Endothelial cell (in vitro differentiated cells): ENCODE measurements around the gene EXOSC3. TPM values are rescaled to one million over a fixed set of nuclear protein-coding genes. Genes with fewer than 3 reads are reported as not detected.
"Not testable (repeated sequence)": the region's sequence is repeated elsewhere in the genome, so short reads cannot be mapped to it uniquely, and the experiment has no call there.

Experiments used
- DNase-seq: peaks from one replicate; pipeline ENCODE4 v3.0.0; 2021; ENCODE audit warnings: low spot score
- H3K27ac Mint-ChIP-seq: one replicate; pipeline ENCODE4 v1.8.0; 2021; ENCODE audit warnings: mixed read lengths, inconsistent platforms; ENCODE audit not compliant: unreplicated experiment
- H3K27me3 Mint-ChIP-seq: one replicate; pipeline ENCODE4 v1.8.0; 2021; ENCODE audit warnings: mild to moderate bottlenecking, moderate library complexity, mixed read lengths, inconsistent platforms; ENCODE audit not compliant: unreplicated experiment
- H3K36me3 Mint-ChIP-seq: one replicate; pipeline ENCODE4 v1.8.0; 2021; ENCODE audit warnings: mild to moderate bottlenecking, low read depth, mixed read lengths, inconsistent platforms; ENCODE audit not compliant: unreplicated experiment
- H3K4me1 Mint-ChIP-seq: one replicate; pipeline ENCODE4 v1.8.0; 2021; ENCODE audit warnings: mild to moderate bottlenecking, mixed read lengths, inconsistent platforms; ENCODE audit not compliant: unreplicated experiment
- H3K4me3 Mint-ChIP-seq: one replicate; pipeline ENCODE4 v1.8.0; 2021; ENCODE audit warnings: mild to moderate bottlenecking, mixed read lengths, inconsistent platforms; ENCODE audit not compliant: unreplicated experiment
- H3K9me3 Mint-ChIP-seq: one replicate; pipeline ENCODE4 v1.8.0; 2021; ENCODE audit warnings: mixed read lengths, inconsistent platforms; ENCODE audit not compliant: unreplicated experiment
- long read RNA-seq: library from polyadenylated mRNA; unstranded; transcript quantifications from one replicate; pipeline ENCODE4 v2.0.0, GENCODE V29; 2020; ENCODE audit not compliant: unreplicated experiment
- total RNA-seq: library from RNA; stranded (reverse); fragmentation: NEBNext Ultra II Directional; extraction: Animal tissue kit (Norgen Biotek cat#: 25700); gene quantifications from one replicate; pipeline ENCODE4 v1.2.1, GENCODE V29; 2021; ENCODE audit not compliant: unreplicated experiment
- TF ChIP-seq, protein P1 (sequence below): fragments of 200-600 bp; sonication (generic); IDR thresholded peaks from one replicate; pipeline ENCODE4 v1.5.0; 2021; ENCODE audit warnings: antibody characterized with exemption; ENCODE audit not compliant: unreplicated experiment

EXOSC3 gene
- total RNA-seq = 30.8 TPM
- long read RNA-seq, transcript EXOSC3-201 (4 exons, 1,806 nt) = major isoform, 8 of 13 reads
- long read RNA-seq, partial matches to known transcripts = 1 of 13 reads
- long read RNA-seq, other reads (novel, unspliced or antisense) = 1 of 13 reads

DNA sequence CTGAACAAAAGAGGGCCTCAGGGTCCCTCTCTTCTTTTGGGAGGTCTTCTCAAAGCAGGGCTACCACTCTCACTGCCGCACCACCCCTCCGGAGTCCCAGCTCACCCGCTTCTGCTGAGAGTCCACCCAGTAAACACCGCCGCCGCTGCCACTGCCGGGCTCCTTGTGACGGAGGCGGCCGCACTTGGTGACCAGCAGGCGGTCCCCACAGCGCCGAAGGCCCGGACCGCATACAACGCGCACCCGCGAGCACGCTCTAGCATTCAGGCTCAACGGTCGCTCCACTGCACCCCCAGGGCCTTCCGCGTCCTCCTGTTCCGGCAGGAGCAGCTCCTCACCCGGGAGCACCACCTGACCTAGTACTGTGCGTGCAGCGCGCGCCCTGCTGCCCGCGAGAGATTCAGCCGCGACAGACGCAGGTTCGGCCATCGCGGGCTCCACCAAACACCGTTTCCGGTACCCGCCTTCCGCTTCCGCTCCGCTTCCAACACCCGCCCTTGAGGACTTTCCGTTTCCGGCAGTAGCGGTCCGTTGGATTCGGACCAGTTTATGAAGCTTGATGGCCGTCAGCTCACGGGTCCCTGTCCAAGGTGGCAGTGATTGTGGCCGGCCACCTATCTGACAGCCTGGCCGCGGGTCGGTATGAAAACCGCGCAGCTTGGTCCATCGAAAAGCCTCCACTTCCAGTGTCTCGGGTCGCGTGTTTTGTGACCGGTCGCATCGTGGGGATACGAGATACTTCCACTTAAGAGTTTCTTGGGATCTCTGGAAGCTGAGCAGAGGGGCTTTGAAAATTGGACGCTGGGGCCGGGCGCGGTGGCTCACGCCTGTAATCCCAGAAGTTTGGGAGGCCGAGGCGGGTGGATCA is at the start of gene EXOSC3:
Gene EXOSC3, minus strand, starts transcription at position 449 of the 868 bp plus-strand sequence. Its CDS starts 20 bp downstream, at position 429.
- H3K4me1 Mint-ChIP-seq = peaks cover 17% of the 10 kb centered on the region
- no peaks in the 10 kb centered on the region for H3K27me3 Mint-ChIP-seq
- H3K9me3 Mint-ChIP-seq = no peaks in the 10 kb centered on the region
- TF ChIP-seq, protein P1, sequence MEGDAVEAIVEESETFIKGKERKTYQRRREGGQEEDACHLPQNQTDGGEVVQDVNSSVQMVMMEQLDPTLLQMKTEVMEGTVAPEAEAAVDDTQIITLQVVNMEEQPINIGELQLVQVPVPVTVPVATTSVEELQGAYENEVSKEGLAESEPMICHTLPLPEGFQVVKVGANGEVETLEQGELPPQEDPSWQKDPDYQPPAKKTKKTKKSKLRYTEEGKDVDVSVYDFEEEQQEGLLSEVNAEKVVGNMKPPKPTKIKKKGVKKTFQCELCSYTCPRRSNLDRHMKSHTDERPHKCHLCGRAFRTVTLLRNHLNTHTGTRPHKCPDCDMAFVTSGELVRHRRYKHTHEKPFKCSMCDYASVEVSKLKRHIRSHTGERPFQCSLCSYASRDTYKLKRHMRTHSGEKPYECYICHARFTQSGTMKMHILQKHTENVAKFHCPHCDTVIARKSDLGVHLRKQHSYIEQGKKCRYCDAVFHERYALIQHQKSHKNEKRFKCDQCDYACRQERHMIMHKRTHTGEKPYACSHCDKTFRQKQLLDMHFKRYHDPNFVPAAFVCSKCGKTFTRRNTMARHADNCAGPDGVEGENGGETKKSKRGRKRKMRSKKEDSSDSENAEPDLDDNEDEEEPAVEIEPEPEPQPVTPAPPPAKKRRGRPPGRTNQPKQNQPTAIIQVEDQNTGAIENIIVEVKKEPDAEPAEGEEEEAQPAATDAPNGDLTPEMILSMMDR = no peak
- peak within 1 kb of the TSS; percentile 96 for H3K4me3 Mint-ChIP-seq
- H3K27ac Mint-ChIP-seq = peak within 1 kb of the TSS; percentile 91
- H3K36me3 Mint-ChIP-seq = peaks cover 17% of the 10 kb centered on the region
- peak; percentile 88 for DNase-seq

DNA sequence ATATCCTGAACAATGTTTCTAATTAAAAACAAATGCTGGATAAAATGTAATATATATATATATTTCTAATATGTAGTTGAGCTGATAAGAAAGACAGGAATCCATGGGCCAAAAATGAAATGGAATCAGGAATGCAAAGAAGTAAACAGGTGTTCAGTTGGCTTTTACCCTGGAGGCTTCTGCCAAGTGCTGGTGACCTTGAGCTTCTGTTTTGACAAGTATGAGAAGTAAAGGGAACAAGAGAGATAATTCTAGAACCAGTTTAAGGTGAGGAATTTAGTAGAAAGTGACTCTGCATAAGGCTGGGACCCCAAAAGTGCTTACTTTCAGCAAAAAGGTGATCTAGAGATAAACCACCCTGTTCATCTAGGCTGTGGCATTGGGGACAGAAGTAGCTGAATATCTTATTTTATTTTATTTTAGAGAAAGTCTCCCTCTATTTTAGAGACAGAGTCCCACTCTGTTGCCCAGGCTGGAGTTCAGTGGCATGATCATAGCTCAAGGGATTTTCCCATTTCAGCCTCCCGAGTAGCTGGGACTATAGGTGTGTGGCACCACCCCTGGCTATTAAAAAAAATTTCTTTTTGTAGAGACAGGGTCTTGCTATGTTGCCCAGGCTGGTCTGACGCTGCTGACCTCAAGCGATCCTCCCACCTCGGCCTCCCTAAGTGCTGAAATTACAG is 42.8 kb upstream of the EXOSC3 start:
- no peaks in the 10 kb centered on the region for H3K27me3 Mint-ChIP-seq
- DNase-seq = no peak
- no peak overlapping the region for H3K4me3 Mint-ChIP-seq
- no peak overlapping the region for H3K27ac Mint-ChIP-seq
- no peaks in the 10 kb centered on the region for H3K4me1 Mint-ChIP-seq
- peaks cover 11% of the 10 kb centered on the region for H3K36me3 Mint-ChIP-seq
- H3K9me3 Mint-ChIP-seq = no peaks in the 10 kb centered on the region
- TF ChIP-seq, protein P1 = no peak

DNA sequence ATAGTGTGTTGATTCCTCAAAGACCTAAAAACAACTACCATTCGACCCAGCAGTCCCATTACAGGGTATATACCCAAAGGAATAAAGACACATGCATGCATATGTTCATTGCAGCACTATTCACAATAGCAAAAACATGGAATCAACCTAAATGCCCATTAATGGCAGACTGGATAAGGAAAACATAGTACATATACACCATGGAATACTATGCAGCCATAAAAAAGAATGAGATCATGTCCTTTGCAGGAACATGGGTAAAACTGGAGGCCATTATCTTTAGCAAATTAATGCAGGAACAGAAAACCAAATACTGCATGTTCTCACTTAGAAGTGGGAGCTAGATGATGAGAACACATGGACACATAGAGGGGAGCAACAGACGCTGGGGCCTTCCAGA is 40.3 kb upstream of the EXOSC3 start:
- H3K4me3 Mint-ChIP-seq, H3K27ac Mint-ChIP-seq, H3K4me1 Mint-ChIP-seq, DNase-seq, H3K27me3 Mint-ChIP-seq, H3K9me3 Mint-ChIP-seq: not testable (repeated sequence)
- H3K36me3 Mint-ChIP-seq = peaks cover 17% of the 10 kb centered on the region

DNA sequence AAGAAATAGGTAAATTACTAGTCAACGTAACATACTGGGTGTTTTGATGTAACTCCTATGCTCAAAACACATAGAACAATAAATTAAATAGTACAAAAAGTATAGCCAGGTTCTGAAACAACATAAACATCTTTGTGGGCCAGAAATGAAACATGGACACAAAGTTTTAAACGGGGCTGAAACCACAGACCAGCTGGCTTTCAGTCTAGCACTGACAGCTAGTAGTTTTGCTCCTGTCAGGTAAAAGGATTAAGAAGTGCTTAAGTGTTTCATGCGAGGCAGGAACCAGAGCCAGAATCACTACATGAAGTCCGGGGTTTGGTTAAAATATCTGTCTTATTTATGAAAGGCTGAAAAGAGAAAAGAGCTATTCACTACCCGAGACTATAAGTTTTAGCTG is 35.3 kb upstream of the EXOSC3 start:
- peaks cover 14% of the 10 kb centered on the region for H3K36me3 Mint-ChIP-seq
- TF ChIP-seq, protein P1 = no peak
- no peak overlapping the region for H3K4me3 Mint-ChIP-seq
- peaks cover 2% of the 10 kb centered on the region for H3K27me3 Mint-ChIP-seq
- no peaks in the 10 kb centered on the region for H3K4me1 Mint-ChIP-seq
- no peak for DNase-seq
- no peak overlapping the region for H3K27ac Mint-ChIP-seq
- no peaks in the 10 kb centered on the region for H3K9me3 Mint-ChIP-seq

DNA sequence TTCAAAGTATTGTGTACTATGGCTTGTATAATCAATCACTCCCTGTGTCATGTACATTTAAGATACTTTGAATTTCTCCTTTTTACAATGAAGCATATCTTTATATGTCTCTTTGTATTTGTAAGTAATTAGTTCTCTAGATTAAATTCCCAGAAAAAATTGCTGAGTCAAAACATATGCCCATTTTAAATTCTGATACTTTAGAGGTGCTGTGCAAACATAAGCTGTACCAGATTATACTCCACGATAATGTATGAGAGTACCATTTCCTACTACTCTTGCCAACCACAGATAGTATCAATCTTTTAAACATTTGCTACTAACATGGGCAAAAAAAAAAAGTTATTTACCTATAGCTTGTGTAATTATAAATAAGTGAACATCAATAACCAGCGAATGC is 34.0 kb upstream of the EXOSC3 start:
- Mint-ChIP-seq H3K27me3 (peaks cover 2% of the 10 kb centered on the region), H3K9me3 (no peaks in the 10 kb centered on the region), H3K4me1 (no peaks in the 10 kb centered on the region), H3K36me3 (peaks cover 6% of the 10 kb centered on the region), H3K4me3 (no peak overlapping the region), H3K27ac (no peak overlapping the region)
- no peak for DNase-seq
- TF ChIP-seq, protein P1 = no peak
